Activated CD4-positive, CD25-positive, alpha-beta regulatory T cell treated with anti-CD3 and anti-CD28 coated beads, Interleukin-2, amount 50 U/mL, for 16 hours (primary cell): ENCODE data around the gene SNX19.
"Not testable (repeated sequence)": the region's sequence is repeated elsewhere in the genome, so short reads cannot be mapped to it uniquely, and the experiment has no call there.

Experiments
- DNase-seq: peaks from one replicate; pipeline ENCODE4 v3.0.0-alpha.2; 2020; ENCODE audit warnings: low read depth, low spot score

SNX19 gene

DNA sequence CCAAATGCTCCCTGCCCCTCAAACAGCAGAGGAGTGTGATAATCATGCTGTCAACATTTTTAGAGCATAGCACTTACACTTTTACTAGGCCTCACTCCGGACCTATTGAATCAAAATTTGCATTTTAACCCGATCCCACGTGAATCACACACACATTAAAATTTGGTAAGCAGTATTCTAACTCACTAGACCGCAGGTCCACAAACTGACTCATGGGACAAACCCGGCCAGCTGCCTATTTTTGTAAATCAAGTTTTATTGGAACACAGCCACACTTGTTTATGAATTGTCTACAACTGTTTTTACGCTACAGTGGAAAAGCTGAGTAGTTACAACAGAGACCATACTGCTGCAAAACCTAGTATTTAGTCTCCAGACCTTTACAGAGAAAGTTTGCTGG is 43.3 kb downstream of the SNX19 start:
- no peak for DNase-seq

- no peak for DNase-seq
Measured at GRCh38 chr11:130872513-130872912, 43.8 kb downstream of the SNX19 start.

DNA sequence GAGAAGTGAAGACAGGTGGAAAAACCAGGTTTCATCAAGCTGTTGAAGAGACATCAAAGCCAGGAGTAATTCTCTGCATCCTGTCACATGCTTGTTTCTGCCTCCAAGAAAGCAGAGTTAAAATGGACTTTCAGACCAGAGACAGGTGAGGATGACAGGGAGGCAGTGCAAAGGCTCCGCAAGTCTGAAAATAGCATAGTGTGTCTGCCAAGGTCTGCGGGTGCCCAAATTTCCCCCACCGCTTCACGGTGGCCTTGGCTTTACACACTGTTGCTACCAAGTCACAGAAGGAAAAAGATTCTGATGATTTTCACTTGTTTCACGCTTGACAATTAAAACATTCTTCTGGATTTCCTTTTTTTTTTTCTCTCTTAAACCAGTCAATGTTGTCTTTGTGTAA is 44.2 kb downstream of the SNX19 start:
- no peak for DNase-seq

DNA sequence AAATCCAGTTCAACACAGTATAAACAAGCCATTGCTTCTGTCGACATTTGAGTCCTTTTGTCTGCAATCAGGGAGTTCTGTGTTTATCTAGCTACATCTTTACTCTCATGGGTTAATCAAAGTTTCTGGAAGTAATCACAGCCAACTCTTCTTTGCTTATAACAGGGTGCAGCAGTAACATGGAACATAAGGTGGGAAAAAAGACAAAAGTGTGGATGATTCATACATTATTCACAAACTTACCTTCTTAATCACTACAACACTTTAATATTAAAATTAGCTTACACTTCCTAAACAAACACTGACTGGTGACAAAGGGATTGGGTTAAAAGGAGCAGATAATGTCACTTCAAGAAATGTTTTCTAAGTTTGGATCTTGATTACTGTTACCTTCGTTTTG is 44.7 kb downstream of the SNX19 start:
- no peak for DNase-seq

- no peak for DNase-seq
Measured at GRCh38 chr11:130868721-130869390, 47.4 kb downstream of the SNX19 start.

GRCh38 chr11:130868086-130868710 is 48.1 kb downstream of the SNX19 start:
- no peak for DNase-seq

DNA sequence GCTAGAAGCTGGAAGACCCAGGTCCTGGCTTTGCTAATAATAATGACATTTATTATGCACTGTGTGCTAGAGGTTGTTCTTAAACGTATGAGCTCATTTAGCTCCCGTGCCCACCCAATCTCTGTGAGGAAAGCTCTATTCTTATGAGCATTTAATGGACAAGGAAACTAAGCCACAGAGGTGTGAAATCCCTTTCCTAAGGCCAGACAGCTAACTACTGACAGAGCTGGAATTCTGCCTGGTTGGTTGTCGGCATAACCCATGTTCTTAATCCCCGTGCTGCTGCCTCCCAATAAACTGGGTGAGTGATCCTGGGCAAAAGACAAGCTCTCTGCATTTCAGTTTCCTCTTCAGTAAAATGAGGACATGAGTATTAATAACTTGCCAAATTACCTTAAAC is 49.4 kb downstream of the SNX19 start:
- DNase-seq: no peak

DNA sequence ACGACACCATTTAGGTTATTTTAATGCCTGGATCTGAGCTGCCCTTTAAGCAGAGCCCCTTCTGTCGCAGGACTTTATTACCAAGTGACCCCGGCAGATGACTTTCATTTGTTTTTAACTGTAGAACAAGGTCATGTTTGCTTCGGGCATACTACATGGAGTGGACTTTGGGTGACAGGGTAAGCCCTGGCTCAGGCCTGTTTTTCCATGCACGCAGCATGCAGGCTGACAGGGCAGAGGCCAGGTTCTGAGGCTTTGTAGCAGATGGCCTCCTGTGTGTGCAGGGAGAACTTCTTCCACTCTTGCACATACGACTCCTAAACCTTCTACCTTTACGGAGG is 50.5 kb downstream of the SNX19 start:
- no peak for DNase-seq

GRCh38 chr11:130865091-130865773 is 51.0 kb downstream of the SNX19 start:
- no peak for DNase-seq

- DNase-seq: peak; percentile 83
Measured at GRCh38 chr11:130861902-130862860, 54.1 kb downstream of the SNX19 start.

GRCh38 chr11:130861283-130861682 is 55.0 kb downstream of the SNX19 start:
- DNase-seq: no peak

DNA sequence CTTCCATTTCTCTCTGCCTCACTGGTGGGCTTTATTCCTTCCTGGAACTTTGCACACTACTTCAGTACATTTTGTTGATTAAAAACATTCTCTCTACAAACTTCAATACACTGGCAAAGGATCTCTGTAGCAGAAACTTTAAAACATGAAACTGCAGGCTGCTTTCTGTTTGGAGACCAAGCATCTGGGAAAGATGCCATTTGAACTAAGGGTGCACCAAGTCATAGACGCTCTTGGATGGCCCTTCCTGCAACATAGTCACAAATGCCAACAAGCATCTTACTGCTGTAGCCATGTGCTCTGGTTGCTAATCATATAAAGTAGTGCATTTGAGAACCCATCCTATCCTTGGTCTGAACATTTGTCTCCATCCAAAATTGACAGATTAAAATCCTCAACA is 56.4 kb downstream of the SNX19 start:
- no peak for DNase-seq

DNA sequence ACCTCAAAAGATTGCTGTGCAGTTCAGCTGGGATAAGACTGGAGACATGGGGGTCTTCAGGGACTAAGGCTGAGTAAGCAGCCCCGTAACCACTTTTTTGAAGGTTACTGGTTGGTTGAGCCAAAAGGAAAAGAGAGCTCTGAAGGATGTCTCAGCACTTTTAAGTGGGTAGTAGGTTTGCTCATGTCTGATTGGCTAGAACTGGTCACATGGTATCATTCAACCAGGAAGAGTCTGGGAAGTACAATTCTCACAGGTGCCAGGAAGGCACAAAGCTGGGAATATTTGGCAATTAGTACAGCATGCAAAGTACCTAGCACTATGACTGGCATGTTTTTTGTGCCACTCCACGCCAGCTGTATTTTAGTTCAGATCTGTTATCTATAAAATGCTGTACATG is 58.1 kb downstream of the SNX19 start:
- DNase-seq: no peak

DNA sequence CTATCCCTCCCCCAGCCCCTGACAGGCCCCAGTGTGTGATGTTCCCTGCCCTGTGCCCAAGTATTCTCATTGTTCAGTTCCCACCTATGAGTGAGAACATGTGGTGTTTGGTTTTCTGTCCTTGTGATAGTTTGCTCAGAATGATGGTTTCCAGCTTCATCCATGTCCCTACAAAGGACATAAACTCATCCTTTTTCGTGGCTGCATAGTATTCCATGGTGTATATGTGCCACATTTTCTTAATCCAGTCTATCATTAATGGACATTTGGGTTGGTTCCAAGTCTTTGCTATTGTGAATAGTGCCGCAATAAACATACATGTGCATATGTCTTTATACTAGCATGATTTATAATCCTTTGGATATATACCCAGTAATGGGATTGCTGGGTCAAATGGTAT is 60.6 kb downstream of the SNX19 start:
- DNase-seq: not testable (repeated sequence)

- DNase-seq: no peak
Measured at GRCh38 chr11:130854483-130854882, 61.8 kb downstream of the SNX19 start.

DNA sequence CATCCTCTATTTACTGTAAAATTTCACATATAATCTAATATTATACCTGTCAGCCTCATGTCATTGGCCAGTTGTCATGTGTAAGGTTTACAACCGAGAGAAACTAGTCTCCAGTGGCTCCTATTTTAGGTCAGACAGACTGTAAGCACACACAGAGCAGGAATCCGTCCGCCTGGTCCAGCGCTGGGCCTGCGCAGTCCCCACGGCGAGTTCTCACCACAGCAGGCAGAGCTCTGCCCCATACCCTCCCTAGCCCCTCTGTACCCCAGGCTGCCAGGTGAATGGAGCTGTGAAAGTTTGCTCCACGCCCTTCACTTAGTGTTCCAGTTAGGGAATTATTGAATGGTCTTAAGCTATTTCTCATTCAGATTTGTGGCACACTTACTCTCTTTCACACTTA is 63.7 kb downstream of the SNX19 start:
- no peak for DNase-seq

DNA sequence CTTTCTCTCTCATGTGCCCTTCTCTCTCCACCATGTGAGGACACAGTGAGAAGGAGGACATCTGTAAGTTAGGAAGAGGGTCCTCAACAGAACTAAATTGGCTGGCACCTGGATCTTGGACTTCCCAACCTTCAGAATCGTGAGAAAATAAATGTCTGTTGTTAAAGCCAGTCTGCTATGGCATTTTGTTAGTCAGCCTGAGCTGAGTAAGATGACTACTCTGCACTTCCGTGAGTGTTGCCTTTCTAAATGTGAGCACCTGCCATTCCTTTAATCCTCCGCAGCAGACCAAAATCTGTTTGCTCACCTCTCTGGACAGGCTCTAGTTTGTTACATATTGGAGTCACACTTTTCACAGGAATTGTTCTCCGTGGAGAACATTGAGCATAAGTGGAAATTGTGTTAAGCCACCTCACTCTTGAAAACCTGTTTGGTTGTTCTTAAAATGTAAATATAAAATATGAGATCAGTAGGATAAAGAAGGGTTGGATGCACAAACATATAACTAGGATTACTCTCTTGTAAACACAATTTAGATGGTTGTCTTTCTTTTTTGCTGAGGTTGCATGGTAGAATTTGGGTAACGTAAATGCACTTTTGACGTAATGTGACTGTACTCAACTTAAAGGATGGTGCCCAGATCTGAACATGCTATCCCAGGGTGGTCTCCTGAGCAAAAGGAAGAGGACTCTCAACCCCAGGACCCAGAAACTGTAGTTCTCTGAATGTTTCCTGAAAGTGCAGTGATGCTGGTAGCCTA is 65.9 kb downstream of the SNX19 start:
- no peak for DNase-seq

GRCh38 chr11:130849215-130849568 is 67.1 kb downstream of the SNX19 start:
- no peak for DNase-seq

- DNase-seq: no peak
Measured at GRCh38 chr11:130848361-130849214, 67.7 kb downstream of the SNX19 start.

GRCh38 chr11:130847517-130847916 is 68.8 kb downstream of the SNX19 start:
- no peak for DNase-seq
